ENCODE results near the gene ZNF276.

Gene ZNF276

DNA sequence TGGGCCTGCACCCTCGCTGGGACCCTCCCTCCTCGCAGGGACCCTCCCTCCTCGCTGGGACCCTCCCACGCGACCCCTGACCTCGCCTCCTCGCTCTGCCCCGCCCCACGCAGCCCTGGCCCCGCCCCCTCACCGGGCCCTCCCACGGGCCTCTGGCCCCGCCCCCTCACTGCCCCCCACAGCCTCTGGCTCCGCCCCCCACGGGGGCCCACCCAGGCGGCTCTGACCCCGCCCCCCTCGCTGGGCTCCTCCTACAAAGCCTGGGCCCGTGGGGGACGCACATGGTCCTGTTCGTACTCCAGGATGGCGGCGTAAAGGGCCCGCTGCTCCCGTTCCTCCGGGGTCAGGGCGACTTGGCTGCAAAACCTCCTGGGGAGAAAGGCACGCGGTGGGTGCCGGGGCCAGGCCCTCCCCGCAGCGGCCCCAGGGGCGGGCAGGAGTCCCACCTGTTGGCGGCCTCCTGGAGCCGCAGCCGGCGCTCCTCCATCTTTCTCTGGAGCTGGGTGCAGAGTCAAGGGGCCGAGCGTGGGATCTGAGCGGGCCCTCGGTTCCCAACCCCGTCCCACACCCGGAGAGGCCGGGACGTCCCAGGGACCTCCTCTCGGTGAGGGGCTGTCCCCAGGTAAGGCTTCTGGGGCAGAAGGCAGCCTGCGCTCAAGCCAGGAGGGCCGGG, 9.6 kb upstream of the ZNF276 start:
- FAIRE-seq, result no peak

DNA sequence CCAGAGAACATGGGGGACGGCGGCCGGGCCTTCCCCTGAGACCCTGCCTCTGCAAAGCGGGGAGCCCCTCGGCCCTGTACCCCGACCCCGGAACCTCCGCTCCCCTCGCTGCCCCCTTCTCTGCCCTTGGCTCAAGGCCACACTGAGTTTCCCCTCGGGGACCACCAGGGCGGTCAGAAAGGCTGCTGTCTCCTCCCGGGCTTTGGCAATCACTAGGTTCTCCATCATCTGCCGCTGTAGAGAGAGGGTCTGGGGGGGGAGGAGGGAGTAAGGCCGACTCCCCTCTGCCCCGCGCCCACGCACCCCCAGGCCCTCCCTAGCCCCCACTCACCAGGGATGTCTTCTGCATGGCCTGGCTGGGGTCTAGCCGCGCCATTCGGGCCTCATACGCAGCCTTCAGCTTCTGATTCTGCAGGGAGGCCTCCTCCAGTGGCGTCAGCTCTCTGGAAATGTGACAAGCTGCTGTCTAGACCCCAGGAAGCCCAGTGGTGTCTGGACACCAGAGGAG, 9.0 kb upstream of the ZNF276 start:
- DNase-seq (ENCODE audit: low spot score), result no peak
- FAIRE-seq, result no peak

More for the DNA sequence above, 9.6 kb upstream of the ZNF276 start:
- DNase-seq (ENCODE audit: low spot score), result peak; percentile 49

DNA sequence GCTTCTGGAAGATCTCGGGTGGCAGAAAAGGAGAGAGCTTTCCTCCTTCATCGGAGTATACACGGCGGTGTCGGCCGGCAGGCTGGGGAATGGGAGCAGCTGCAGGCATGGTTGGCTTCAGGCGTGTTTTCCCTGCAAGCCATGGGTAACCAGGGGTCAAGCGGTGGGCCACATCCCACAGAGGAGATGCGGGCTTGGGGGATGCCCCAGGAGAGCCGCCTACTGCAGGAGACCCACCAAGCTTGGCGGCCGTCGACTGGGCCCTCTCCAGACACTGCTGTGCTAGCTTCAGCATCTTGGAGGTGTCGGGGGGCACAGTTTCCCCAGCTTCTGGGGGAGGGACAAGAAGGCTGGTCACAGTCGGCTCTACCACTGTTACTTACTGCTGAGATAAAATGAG, 4.8 kb upstream of the ZNF276 start:
- DNase-seq (ENCODE audit: low spot score) (no peak), FAIRE-seq (no peak)

DNA sequence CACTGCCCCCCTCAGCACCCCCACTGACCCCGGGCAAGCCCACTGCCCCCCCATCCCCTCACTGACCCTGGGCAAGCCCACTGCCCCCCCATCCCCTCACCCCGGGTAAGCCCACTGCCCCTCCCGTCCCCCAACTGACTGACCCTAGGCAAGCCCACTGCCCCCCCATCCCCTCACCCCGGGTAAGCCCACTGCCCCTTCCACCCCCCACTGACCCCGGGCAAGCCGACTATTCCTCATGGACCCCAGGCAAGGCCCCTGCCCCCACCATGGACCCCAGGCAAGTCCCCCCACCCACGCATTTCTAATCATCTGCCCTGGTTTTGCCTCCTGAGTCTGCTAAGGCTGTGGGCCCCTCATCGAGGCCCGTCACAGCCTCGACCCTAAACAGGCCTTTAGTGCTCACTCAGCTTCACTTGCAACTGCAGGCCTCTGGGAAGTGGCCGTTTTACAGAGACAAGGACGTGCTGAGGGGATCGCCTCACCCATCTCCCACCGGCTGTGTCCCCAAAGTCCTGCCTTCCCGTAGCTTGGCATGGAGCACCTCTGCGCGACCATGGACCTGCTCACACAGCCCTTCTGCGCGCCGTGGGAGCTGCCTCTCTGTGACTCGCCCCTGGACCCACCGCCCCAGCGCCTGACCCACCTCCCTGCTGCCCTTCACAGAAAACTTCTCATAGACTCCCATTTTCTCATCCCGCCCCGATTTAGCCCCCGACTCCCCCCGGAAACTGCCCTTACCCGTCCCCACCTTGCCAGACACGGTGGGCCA, 4.2 kb upstream of the ZNF276 start:
- no peak for DNase-seq (ENCODE audit: low spot score)
- FAIRE-seq, result no peak

DNA sequence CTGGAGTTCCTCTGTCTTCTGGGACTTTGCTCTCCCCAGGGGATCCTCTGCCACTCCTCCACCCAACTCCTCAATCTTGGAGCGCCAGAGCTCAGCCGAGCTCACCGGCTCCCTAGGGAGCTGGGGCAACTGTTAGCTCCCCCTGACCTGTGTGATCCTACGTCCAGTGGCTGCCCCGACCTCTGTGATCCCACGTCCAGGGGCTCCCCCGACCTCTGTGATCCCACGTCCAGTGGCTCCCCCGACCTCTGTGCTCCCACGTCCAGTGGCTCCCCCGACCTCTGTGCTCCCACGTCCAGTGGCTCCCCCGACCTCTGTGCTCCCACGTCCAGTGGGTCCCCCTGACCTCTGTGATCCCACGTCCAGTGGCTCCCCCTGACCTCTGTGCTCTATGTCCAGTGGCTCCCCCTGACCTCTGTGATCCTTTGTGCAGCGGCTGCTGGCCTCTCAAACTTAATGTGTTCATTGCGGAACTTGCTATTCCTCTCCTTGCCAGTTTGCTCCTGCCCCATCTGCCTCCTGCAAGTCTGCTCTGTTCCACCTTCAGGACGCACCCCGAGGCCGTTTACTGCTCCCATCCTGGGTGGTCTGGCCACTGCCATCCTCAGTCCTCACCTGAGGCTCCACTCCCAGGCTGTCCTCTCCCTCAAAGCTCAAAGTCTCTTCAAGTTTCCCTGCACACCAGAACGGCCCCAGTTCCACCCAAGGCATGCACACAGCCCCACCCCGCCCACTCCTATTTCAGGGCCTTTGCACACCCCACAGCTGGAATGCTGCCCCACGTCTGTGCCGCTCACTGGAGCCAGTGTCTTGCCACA, 3.4 kb upstream of the ZNF276 start:
- DNase-seq (ENCODE audit: low spot score), result no peak
- no peak for FAIRE-seq

DNA sequence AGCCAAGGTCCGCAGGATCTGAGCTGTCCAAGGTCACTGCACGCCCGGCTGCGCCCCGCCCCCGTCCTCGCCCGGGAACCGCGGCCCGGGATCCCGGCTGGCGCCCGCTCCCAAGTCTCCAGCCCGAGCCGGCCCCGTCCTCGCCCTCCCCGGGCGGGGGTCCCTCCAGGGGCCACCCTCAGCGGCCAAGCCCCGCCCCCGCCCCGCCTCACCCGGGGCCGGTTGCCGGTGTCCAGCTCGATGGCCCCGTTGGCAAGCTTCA, 855 bp upstream of the ZNF276 start:
- no peak for FAIRE-seq
- no peak for DNase-seq (ENCODE audit: low spot score)

DNA sequence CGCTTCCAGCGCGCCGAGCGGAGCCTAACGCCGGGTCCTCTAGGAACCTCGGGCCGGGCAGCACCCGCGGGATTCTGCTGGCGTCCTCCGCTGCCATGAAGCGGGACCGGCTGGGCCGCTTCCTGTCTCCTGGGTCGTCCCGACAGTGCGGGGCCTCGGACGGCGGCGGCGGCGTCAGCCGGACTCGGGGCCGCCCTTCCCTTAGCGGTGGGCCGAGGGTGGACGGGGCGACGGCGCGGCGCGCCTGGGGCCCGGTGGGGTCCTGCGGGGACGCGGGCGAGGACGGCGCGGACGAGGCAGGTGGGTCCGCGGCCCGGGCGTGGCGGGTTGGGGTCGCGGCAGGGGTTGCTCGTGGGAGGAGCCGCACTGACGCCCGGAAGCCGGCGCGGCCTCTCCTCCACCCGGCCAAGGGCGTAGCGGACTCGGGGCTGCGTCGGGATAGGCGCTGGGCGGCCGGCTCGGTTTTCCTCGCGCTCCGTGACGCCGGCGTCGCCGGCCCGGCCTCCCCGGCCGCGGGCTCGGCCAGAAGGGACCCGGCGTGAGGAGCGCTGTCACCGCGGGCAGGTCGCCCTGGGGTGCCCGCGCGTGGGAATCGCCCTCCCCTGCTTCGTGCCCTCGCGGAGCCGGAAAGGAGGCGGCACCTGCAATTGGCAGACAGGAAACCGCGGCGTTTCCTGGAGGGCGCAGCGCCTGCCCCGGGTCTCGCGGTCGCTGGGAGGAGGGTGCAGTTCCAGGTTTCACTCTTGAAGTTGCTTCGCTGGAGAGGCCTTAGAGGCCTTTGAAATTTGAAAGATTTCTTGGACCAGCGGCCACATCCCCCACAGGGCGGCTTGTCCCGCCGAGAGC, 432 bp downstream of the ZNF276 start:
- DNase-seq (ENCODE audit: low spot score), result peak; percentile 61

DNA sequence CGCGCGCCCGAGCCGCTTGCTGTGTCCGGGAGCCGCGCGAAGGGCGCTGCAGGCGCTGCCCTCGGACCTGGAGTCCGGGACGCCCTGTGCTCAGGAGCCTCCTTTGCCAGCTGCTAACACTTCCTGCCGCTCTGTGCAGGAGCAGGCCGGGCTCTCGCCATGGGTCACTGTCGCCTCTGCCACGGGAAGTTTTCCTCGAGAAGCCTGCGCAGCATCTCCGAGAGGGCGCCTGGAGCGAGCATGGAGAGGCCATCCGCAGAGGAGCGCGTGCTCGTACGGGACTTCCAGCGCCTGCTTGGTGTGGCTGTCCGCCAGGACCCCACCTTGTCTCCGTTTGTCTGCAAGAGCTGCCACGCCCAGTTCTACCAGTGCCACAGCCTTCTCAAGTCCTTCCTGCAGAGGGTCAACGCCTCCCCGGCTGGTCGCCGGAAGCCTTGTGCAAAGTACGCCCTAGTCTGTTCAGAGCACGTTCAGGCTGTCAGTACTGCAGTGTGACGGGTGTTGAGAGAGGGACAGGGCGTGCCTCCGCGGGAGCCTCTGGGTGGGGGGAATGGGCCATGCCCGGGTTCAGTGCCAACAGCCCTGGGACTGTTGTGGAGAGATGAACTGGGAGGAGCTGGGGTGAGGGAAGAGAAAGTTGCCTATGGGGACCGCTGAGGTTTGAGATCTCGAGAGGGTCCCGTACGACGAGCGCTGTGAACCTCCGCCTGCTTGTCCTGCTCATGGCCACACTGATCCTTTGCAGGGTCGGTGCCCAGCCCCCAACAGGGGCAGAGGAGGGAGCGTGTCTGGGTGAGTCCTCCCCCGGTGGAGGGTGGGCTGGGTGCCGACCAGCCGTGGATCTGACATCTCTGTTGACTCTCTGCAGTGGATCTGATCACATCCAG, 1.3 kb downstream of the ZNF276 start:
- no peak for FAIRE-seq
- DNase-seq (ENCODE audit: low spot score), result no peak

More for the DNA sequence above, 432 bp downstream of the ZNF276 start:
- FAIRE-seq, result no peak

DNA sequence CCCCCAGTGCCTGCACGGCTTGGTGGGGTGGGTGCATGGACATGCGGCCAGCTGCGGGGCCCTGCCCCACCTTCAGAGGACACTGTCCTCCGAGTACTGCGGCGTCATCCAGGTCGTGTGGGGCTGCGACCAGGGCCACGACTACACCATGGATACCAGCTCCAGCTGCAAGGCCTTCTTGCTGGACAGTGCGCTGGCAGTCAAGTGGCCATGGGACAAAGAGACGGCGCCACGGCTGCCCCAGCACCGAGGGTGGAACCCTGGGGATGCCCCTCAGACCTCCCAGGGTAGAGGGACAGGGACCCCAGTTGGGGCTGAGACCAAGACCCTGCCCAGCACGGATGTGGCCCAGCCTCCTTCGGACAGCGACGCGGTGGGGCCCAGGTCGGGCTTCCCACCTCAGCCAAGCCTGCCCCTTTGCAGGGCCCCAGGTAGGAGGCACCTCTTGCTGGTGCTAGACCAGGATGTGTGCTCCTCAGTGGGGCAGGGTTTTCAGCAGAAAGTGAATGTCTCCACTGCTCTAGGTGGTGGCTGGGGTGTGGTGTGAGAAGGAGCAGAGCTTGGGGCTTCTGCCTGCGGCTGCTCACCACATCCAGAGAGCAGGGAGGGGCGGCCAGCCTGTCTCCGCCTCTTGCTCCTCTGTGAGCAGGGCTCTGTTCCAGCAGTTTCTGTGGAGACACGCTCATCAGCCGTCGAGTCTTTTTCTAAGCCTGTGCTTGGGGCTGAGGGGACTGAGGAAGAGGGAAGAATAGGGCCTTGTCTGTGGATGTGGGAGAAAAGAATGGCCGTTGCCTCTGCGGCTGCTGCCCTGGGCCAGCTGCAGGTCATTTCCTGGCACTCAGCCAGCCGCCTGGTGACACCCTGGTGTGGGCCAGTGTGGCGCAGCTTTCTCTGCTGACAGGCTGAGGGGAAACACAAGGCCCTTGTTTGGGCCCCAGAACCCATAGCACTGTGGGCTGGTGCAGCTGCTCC, 2.2 kb downstream of the ZNF276 start:
- FAIRE-seq, result no peak
- no peak for DNase-seq (ENCODE audit: low spot score)

DNA sequence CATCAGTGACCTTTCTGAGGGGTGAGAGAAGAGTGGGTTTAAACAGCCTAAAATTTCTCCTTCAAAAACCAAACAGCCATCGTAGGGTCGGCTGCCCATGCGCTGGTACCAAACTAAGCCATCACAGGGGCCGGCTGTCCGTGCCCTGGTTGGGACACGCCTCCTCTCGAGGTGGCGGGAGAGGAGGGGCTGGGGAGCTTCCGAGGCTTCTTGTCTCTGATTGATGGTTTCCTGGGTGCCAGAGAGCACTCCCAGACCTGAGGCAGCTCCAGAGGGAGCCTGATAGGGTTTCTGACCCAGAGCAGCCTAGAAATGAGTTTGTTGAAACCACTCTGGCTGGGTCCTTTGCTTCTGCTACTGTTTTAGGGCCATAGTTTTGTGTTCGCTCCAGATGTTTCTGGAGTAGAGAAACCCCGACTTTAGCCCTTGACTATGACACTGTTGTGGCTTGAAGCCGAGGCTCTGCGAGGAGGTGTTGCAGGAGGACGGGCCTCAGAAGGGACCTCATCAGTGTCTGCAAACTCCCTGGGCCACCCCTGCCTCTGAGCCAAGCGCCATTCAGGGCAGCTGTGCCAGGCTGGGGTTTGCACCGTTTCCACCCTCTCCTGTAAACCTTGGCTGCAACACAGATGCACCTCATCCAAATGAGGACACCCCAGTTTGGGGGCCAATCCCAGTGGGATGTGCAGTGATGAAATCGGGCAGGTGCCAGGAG, 6.2 kb downstream of the ZNF276 start:
- no peak for FAIRE-seq
- no peak for DNase-seq (ENCODE audit: low spot score)

DNA sequence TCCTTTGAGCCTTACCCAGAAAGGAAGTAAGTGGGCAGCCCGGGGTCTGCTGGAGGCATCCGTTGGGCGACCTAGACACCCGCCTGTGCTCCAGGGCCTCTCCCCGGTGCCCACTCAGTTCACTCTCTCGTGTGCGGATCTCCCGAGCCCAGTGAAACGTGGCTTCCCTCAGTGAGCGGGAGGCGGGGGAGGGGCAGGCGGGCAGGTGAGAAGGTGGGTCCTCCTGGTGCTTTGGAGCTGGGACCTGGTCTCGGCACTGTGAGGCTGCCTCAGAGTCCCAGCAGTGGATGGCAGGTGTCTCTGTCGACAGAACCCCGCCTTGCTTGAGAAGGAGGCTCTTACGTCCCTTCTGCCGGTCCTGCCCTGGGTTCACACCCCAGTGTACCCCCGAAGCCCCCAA, 8.0 kb downstream of the ZNF276 start:
- FAIRE-seq (no peak), DNase-seq (ENCODE audit: low spot score) (no peak)

DNA sequence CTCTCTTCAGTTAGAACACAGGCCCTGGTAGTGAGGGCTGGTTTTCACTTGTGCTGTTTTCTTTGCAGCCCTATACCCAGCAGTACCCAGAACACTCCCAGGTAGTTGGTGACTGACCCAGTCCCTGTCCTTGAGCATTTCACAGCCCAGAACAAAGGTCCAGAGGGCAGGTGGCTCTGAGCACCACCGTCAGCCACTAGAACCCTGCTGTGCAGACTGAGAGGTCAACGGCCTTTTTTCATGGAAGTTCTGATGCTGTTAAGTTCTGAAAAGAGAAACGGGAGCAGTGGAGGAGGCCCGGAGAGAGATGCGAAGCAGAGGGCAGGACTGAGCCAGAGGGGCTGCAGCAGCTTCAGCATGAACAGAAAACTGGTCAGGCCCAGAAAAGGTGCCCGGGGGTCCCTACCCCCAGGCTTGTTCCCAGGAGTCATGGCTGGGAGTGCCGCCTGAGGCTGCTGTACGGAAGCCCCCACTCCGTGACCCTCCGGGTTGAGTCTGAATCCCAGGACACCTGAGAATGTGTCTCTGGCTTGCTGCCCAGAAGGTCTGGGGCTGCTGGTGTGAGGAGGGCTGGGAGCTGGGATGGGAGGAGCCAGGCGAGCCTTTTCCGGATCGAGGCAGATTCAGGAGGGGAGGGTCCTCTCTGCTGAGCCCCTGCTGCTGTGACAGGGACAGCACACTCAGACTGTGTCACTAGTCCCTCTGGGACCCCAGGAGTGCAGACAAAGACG, 8.7 kb downstream of the ZNF276 start:
- FAIRE-seq (no peak), DNase-seq (ENCODE audit: low spot score) (no peak)

DNA sequence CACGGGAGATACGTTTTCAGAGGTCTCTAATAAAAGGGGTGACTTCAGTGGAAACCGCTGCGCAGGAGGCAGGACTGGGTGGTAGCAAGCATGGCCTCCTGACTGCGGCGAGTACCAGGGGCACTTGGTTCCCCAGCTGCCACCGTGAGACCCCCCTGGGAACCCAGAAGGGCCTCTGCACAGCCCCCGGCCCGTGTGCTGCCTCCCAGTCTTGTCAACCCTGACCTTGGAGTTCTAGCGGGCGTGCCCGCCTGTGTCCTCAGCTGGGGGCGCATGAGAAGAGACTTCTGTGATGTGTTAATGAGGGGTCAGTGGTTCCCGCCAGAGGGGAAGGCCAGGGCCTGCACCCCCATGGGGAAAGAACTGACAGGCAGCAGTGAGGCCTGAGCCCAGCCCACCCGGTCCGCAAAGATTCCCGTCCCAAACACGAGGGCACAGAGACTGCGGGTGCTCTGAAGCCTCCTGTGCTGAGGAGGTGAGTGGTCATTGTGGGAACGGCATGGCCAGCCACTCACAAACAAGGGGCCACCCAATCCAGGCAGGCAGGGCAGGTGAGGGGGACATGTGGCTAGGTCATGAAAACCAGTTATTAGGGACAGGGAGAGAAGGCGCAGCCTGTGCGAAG, 9.4 kb downstream of the ZNF276 start:
- DNase-seq (ENCODE audit: low spot score), result no peak
- FAIRE-seq, result peak; percentile 86

DNA sequence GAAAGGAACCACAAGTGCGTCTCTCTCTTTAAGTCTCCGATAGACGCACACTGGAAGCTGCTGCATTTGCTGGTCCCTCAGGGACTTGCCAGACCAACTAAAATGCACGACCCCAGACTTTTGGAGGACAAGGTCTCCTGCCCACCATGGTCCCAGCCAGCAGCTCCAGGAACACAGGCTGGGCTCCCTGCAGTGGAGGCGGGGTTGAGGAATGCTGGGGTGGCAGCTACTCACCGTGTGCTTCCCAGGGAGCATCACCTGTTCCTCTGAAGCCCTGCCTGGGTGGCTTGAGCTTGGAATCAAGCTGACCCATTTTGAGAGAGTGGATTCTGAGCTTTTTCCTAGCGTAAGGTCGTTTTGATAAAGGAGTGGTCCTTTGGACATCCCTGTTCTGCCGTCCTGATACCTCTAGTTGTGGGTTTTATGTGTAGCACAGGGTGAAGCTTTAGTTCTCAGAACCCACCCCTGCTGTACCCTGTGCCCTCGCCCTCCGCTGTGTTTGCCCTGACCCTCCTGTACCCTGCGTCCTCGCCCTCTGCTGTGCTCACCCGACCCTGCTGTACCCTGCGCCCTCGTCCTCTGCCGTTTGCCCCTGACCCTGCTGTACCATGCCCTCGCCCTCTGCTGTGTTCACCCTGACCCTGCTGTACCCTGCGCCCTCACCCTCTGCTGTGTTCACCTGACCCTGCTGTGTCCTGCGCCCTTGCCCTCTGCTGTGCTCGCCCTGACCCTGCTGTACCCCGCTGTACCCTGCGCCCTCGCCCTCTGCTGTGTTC, 11.0 kb downstream of the ZNF276 start:
- FAIRE-seq (no peak), DNase-seq (ENCODE audit: low spot score) (no peak)

DNA sequence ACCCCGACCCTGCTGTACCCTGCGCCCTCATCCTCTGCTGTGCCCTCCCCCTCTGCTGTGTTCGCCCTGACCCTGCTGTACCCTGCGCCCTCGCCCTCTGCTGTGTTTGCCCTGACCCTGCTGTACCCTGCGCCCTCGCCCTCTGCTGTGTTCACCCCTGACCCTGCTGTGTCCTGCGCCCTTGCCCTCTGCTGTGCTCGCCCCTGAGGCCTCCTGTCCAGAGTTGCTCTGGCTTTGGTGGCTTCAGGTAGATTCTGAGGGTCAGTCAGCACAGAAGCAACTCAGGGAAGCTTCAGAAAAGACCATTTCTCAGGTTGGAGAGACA, 11.5 kb downstream of the ZNF276 start:
- no peak for FAIRE-seq
- DNase-seq (ENCODE audit: low spot score), result no peak

DNA sequence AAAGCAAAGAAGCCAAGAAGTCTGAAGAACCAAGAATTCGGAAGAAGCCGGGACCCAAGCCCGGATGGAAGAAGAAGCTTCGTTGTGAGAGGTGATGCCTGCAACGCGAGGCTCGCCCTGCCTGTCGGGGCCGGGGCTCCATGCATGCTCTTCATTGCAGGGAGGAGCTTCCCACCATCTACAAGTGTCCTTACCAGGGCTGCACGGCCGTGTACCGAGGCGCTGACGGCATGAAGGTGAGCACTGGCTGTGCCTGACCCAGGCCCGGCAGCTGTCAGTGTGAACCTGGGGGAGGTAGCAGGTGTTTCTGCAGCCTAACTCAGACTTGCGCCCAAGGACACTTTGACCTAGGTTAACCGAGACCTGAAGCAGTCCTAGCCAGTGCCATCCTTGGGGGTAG, 12.0 kb downstream of the ZNF276 start:
- FAIRE-seq, result no peak
- DNase-seq (ENCODE audit: low spot score), result no peak

DNA sequence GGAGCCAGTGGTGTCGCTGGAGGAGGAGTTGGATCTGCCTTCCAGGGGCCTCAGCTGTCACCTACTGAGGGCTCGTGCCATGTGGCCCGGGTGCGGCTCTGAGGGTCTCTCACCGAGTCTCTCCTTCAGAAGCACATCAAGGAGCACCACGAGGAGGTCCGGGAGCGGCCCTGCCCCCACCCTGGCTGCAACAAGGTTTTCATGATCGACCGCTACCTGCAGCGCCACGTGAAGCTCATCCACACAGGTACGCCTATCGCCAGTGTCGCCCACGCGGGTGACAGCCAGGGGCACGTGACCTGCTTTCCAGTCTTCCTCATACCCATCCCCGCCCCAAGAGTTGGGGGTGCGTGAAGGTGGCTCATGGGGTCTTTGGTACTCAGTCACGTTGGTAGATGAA, 12.5 kb downstream of the ZNF276 start:
- FAIRE-seq (no peak), DNase-seq (ENCODE audit: low spot score) (no peak)
